Measurements from ENCODE around the gene C18orf54. TPM values are rescaled to one million over a fixed set of nuclear protein-coding genes. Genes with fewer than 3 reads are reported as not detected.
A peak's percentile ranks its signal among the peaks of the same experiment; 100 is the strongest.

The C18orf54 gene
- total and polyA plus RNA-seq, 9 of the 15 experiments (the other 6 are each of a cell fraction or from before 2014, with no cell fraction given): 3.0 to 8.7 (median 4.3) TPM

GRCh38 chr18:54390838-54391237 lies 33.1 kb downstream of the C18orf54 start:
- H3K27ac ChIP-seq (ENCODE audit: extremely low read depth, low read depth, low read length): no peak overlapping the region
- no peaks in the 10 kb centered on the region; the same call in 1 of the 2 replicates for H4K20me1 ChIP-seq (replicated peaks; ENCODE audit: control insufficient read depth, insufficient read depth, low read length)
- in situ Hi-C loops (cut with MboI) (no loop called here), intact Hi-C loops (cut with micrococcal nuclease) (loop anchor here (5.0 to 10.0 kb wide), 3 partner anchors 34 to 254 kb away; partner anchors contain the start of genes C18orf54 and STARD6)
- H3K27me3 ChIP-seq (ENCODE audit: control insufficient read depth in 2 of 2, insufficient read depth in 2 of 2, low read length in 2 of 2): no peaks in the 10 kb centered on the region
- H3K4me3 ChIP-seq: no peak overlapping the region
- POLR2A ChIA-PET: no interaction called here
- no peak overlapping the region for H3K4me2 ChIP-seq (ENCODE audit: insufficient read depth, low read length)
- no peak overlapping the region for H3K9ac ChIP-seq (ENCODE audit: insufficient read depth in 1 of 2, low read depth in 2 of 2, low read length in 2 of 2)
- peaks cover 2% of the 10 kb centered on the region; the same call in 1 of the 2 replicates for H3K9me3 ChIP-seq (replicated peaks; ENCODE audit: control insufficient read depth, insufficient read depth, low read depth, low read length)
- H2AFZ ChIP-seq (ENCODE audit: low read depth, low read length): peak overlapping the region; percentile 74
- DNase-seq (ENCODE audit: extremely low read depth in 1 of 4, low spot score in 3 of 4) (no peak), FAIRE-seq (no peak), ATAC-seq (no peak)
- CTCF ChIA-PET (ENCODE audit: low intra/inter-chr PET ratio): no interaction called here
- WGBS (ENCODE audit: insufficient coverage, low coverage, missing lambda C conversion rate): 20% methylated on average over 3 of the region's 3 CpGs
- BruUV-seq (replicated peaks): no TSS peak
- peaks cover 6 to 24% of the 10 kb centered on the region in 2 experiments; a peak in 4 of 5 replicates for H3K4me1 ChIP-seq (replicated peaks in 1 of 2; ENCODE audit: control insufficient read depth in 2 of 2, insufficient read depth in 2 of 2, low read length in 2 of 2)
- no peaks in the 10 kb centered on the region for H3K9me1 ChIP-seq (ENCODE audit: control insufficient read depth, insufficient read depth, low read length)
- H3K36me3 ChIP-seq (ENCODE audit: control insufficient read depth, insufficient read depth, low read length): no peaks in the 10 kb centered on the region
- no peaks in the 10 kb centered on the region for H3K79me2 ChIP-seq (ENCODE audit: control insufficient read depth, insufficient read depth, low read length)
- TF ChIP-seq JUN (IDR thresholded peaks at IDR 0.05; ENCODE audit: borderline replicate concordance, low read depth, low read length) (no peak), JUN (CRISPR knock-in tag; IDR thresholded peaks at IDR 0.05; ENCODE audit: borderline replicate concordance) (no peak), TFE3 (CRISPR knock-in tag; IDR thresholded peaks at IDR 0.05) (peak; percentile 75), MGA (IDR thresholded peaks at IDR 0.05) (0 out of 2 replicates have a peak, but pooled peaks have one; percentile 13), SLC30A9 (CRISPR knock-in tag; IDR thresholded peaks at IDR 0.05) (no peak), TOE1 (IDR thresholded peaks at IDR 0.05; ENCODE audit: borderline replicate concordance) (peak; percentile 38; the same call in 1 of the 2 replicates), TOE1 (CRISPR knock-in tag; IDR thresholded peaks at IDR 0.05; ENCODE audit: borderline replicate concordance, low read depth) (no peak), NBN (IDR thresholded peaks at IDR 0.05; ENCODE audit: low read depth) (no peak), LEF1 (IDR thresholded peaks at IDR 0.05) (no peak), SRSF7 (optimal IDR thresholded peaks at IDR 0.05; ENCODE audit: low read depth, low read length) (no peak)

All from K562 (cell line).